Bronchial epithelial cell (primary cell): ENCODE results near the gene TEX2. TPM values are rescaled to one million over a fixed set of nuclear protein-coding genes. Genes with fewer than 3 reads are reported as not detected.

ENCODE experiments used
- DNase-seq: peaks from one replicate; pipeline ENCODE4 v3.0.0-alpha.2; 2010; ENCODE audit warnings: low read depth
- FAIRE-seq: peaks from 2 replicates; lab custom pipeline; 2011; peaks lifted over from hg19 to GRCh38; lab: Jason Lieb, UNC
- H3K27me3 ChIP-seq: 2 replicates; pipeline ENCODE4 v1.5.1; 2011; ENCODE audit warnings: low read length; ENCODE audit not compliant: control insufficient read depth, insufficient read depth
- H3K36me3 ChIP-seq: 2 replicates; pipeline ENCODE4 v1.5.1; 2011; ENCODE audit warnings: low read length; ENCODE audit not compliant: control insufficient read depth, insufficient read depth
- H3K4me3 ChIP-seq: 2 replicates; pipeline ENCODE4 v1.5.1; 2011; ENCODE audit warnings: mild to moderate bottlenecking, low read depth, low read length, control low read depth
- total RNA-seq: library from RNA; depleted of rRNA; stranded (reverse); fragments of >200 nt; gene quantifications from 2 replicates; pipeline ENCODE4 v1.2.1, GENCODE V29; 2014
- TF ChIP-seq, protein P1 (sequence below): IDR thresholded peaks from 2 replicates; pipeline ENCODE4 v1.5.1; 2011; ENCODE audit warnings: mild to moderate bottlenecking, moderate library complexity, low read length, control low read depth, inconsistent platforms; ENCODE audit not compliant: insufficient read depth, severe bottlenecking

TEX2 gene
- total RNA-seq, 1 donor from 2014 or later, result 14.7 TPM

DNA sequence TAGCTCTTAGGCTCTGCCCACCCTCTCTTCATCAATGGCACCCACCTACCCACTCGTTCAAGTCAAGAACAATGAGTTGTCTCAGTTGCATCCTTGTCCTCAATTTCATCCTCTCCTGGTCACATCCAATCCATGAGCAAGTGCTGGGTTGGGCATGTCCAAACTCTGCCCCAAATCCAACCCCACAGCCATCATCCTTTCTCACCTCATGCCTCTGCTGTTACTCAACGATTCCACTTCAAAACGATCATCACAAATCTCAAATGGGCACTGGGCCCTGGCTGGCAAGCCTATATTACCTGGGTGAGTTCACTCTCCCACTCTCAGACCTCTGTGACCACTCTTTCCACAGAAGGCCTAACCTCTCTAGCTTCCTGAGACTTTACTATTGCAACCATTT, 12.0 kb upstream of the TEX2 start:
- H3K27me3 ChIP-seq, result no peaks in the 10 kb centered on the region
- H3K36me3 ChIP-seq, result no peaks in the 10 kb centered on the region
- H3K4me3 ChIP-seq, result no peak overlapping the region
- DNase-seq (peak; percentile 64), FAIRE-seq (no peak)
- TF ChIP-seq, protein P1, sequence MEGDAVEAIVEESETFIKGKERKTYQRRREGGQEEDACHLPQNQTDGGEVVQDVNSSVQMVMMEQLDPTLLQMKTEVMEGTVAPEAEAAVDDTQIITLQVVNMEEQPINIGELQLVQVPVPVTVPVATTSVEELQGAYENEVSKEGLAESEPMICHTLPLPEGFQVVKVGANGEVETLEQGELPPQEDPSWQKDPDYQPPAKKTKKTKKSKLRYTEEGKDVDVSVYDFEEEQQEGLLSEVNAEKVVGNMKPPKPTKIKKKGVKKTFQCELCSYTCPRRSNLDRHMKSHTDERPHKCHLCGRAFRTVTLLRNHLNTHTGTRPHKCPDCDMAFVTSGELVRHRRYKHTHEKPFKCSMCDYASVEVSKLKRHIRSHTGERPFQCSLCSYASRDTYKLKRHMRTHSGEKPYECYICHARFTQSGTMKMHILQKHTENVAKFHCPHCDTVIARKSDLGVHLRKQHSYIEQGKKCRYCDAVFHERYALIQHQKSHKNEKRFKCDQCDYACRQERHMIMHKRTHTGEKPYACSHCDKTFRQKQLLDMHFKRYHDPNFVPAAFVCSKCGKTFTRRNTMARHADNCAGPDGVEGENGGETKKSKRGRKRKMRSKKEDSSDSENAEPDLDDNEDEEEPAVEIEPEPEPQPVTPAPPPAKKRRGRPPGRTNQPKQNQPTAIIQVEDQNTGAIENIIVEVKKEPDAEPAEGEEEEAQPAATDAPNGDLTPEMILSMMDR, result no peak

DNA sequence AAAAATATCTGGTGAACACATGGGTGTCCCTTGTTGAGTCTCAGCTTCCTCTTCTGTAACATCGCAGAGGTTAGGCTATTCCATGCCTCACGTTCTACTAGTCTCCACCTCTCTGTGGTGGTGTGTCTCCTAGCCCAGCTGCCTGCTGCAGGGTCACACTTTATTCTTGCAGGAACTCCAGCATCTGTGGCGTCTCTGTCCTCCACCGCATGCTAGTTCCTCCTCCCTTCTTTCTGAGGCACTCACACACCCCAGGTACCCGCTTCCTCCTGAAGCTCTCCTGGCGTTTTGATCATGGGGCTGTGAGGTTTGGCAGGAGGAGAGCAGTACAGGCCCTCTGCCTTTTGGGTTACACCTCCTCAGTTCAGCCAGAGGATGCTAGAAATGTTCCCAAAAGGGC, 9.9 kb upstream of the TEX2 start:
- FAIRE-seq, result no peak
- Histone ChIP-seq H3K4me3 (no peak overlapping the region), H3K27me3 (no peaks in the 10 kb centered on the region), H3K36me3 (no peaks in the 10 kb centered on the region)
- no peak for DNase-seq
- TF ChIP-seq, protein P1, result no peak

DNA sequence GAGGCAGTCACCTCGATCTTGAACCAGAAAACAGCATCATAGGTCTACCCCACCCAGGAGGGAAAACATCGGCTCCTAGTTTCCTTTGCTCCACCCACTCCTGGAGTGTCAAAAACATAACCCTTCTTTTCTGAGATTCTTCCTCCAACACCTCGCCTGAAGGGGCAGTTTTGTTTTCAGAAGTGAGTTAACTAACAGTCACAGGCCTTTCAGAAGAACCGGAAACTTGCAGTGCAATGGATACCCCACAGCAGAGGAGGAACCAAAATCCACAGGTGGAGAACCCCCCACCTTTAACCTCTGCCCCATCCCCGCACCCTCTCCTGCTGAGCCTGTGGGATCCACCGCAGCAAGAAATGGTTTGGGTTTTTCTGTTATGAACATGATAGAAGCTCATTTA, 7.8 kb upstream of the TEX2 start:
- no peak for FAIRE-seq

DNA sequence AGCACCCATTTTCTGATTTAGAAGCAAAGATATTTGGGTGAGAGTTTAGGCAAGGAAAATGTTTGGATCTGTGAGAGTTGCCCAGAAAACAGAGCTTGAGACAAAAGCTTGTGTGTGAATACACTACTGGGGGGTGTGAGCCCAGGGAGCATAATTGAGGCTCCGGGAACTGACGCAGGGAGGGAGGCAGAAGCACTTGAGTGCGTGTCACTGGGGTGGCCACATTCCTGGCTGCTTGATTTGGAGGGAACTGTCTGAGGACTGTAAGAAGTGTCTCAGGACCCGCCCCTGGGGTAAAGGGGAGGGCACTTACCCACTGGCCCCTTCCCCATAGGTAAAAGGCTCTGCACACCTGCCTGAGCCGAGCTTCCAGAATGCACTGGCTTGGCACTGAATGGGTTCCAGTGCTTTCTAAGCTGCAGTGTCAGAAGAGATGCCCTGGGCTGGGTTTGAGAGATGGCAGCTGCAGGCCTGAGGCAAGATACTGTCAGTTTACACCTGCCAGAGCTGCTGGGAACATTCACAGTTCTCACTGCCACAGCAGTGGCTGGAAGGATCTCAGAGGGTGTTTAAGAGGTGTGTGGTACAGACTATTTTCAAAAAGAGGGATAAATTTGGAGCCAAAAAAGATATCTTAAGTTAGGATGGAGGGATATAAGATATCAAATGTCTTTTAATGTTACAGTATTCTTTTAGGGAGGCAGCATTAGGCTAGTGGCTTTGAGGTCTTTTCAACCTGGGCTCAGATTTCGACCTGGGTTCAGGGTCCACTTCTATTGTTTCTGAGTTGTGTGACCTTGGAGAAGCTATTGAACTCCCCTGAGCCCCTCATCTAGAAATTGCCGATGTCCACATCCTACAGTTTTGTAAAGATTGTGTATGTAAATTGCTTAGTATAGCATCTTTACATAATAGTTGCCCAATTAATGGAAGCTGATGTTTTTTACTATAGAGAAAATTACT, 6.9 kb upstream of the TEX2 start:
- TF ChIP-seq, protein P1, result no peak
- no peak for FAIRE-seq
- H3K4me3 ChIP-seq, result no peak overlapping the region
- no peaks in the 10 kb centered on the region for H3K27me3 ChIP-seq
- no peak for DNase-seq
- no peaks in the 10 kb centered on the region for H3K36me3 ChIP-seq

More for the DNA sequence above, 7.8 kb upstream of the TEX2 start:
- no peak for DNase-seq
- Histone ChIP-seq H3K4me3 (no peak overlapping the region), H3K27me3 (no peaks in the 10 kb centered on the region), H3K36me3 (no peaks in the 10 kb centered on the region)
- TF ChIP-seq, protein P1, result no peak

DNA sequence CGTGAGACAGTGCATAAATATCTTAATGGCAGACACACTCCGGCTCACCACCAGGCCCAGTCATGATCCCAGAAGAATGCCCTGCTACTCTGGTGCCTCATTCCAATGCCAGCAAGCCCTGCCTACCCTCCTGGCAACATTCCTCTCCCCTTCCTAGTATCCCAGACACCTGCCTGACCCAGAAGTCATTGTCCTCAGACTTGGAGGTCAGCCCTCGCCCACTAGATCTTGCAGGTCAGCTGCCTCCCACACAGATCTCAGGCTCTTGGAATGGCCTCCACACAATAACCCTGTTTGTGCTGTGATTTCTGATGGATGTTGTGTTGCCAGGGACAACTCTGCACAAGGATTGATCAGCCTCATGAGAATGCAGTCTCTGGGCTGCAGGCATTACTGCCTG, 1.8 kb upstream of the TEX2 start:
- TF ChIP-seq, protein P1, result no peak
- FAIRE-seq, result no peak
- no peaks in the 10 kb centered on the region for H3K36me3 ChIP-seq
- H3K4me3 ChIP-seq, result no peak overlapping the region
- H3K27me3 ChIP-seq, result no peaks in the 10 kb centered on the region
- DNase-seq, result no peak
